Nephron progenitor cell (in vitro differentiated cells): ENCODE data around the gene WSCD2.

Experiments
- DNase-seq: peaks from one replicate; pipeline ENCODE4 v3.0.0; 2021
- H3K27ac Mint-ChIP-seq: 2 replicates; pipeline ENCODE4 v1.8.0; 2021; ENCODE audit warnings: mild to moderate bottlenecking, moderate library complexity, mixed read lengths
- H3K27me3 Mint-ChIP-seq: 2 replicates; pipeline ENCODE4 v1.8.0; 2021; ENCODE audit warnings: mild to moderate bottlenecking, low read depth, mixed read lengths; ENCODE audit not compliant: poor library complexity
- H3K36me3 Mint-ChIP-seq: 2 replicates; pipeline ENCODE4 v1.8.0; 2021; ENCODE audit warnings: low read depth, mixed read lengths
- H3K4me1 Mint-ChIP-seq: 2 replicates; pipeline ENCODE4 v1.8.0; 2021; ENCODE audit warnings: mixed read lengths
- H3K4me3 Mint-ChIP-seq: 2 replicates; pipeline ENCODE4 v1.8.0; 2021; ENCODE audit warnings: mild to moderate bottlenecking, moderate library complexity, mixed read lengths
- H3K9me3 Mint-ChIP-seq: 2 replicates; pipeline ENCODE4 v1.8.0; 2021; ENCODE audit warnings: mild to moderate bottlenecking, moderate library complexity, mixed read lengths
- TF ChIP-seq, protein P1 (sequence below): fragments of 200-600 bp; sonication (generic); IDR thresholded peaks from 2 replicates; pipeline ENCODE4 v1.5.0; 2021; ENCODE audit warnings: antibody characterized with exemption

WSCD2 gene

DNA sequence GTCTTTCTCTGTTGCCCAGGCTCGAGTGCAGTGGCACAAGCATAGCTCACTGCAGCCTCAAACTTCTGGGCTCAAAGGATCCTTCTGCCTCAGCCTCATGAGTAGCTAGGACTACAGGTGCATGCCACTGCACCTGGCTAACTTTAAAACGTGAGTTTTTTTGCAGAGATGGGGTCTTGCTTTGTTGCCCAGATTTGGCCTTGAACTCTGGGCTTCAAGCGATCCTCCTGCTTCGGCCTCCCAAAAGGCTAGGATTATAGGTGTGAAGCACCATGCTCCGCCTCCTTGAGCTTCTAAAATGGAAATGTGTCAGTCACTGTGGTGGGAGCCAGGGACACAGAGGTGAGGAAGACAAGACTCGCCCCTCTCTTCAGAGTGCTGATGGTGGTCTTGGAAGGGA lies 45.6 kb downstream of the WSCD2 start:
- TF ChIP-seq, protein P1, sequence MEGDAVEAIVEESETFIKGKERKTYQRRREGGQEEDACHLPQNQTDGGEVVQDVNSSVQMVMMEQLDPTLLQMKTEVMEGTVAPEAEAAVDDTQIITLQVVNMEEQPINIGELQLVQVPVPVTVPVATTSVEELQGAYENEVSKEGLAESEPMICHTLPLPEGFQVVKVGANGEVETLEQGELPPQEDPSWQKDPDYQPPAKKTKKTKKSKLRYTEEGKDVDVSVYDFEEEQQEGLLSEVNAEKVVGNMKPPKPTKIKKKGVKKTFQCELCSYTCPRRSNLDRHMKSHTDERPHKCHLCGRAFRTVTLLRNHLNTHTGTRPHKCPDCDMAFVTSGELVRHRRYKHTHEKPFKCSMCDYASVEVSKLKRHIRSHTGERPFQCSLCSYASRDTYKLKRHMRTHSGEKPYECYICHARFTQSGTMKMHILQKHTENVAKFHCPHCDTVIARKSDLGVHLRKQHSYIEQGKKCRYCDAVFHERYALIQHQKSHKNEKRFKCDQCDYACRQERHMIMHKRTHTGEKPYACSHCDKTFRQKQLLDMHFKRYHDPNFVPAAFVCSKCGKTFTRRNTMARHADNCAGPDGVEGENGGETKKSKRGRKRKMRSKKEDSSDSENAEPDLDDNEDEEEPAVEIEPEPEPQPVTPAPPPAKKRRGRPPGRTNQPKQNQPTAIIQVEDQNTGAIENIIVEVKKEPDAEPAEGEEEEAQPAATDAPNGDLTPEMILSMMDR: no peak
- no peaks in the 10 kb centered on the region for H3K4me1 Mint-ChIP-seq
- H3K27me3 Mint-ChIP-seq: peaks cover 17% of the 10 kb centered on the region
- peaks cover 4% of the 10 kb centered on the region for H3K9me3 Mint-ChIP-seq
- no peak overlapping the region for H3K27ac Mint-ChIP-seq
- no peak overlapping the region for H3K4me3 Mint-ChIP-seq
- no peaks in the 10 kb centered on the region for H3K36me3 Mint-ChIP-seq
- DNase-seq: no peak

DNA sequence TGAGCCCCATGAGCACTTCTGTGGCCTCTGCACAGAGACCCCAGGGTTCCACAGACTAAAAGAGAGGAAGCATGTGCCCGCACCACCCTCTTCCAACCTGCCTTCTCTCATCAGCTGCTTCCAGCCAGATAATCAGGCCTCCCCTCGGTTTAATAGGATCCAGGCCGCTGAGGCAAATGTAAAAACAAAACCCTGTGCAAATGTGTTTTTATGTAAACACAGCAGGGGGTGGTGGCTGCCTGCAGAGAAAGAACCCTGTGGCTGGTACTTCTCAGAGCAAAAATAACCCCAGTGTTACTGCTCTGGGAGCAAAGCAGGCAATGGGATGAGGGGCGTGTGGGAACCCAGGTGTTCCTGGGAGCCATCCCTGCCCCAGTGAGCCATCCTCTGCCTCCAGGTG lies 46.2 kb downstream of the WSCD2 start:
- peaks cover 4% of the 10 kb centered on the region for H3K9me3 Mint-ChIP-seq
- H3K36me3 Mint-ChIP-seq: no peaks in the 10 kb centered on the region
- no peak overlapping the region for H3K27ac Mint-ChIP-seq
- H3K4me3 Mint-ChIP-seq: no peak overlapping the region
- TF ChIP-seq, protein P1: no peak
- no peak for DNase-seq
- peaks cover 13% of the 10 kb centered on the region for H3K27me3 Mint-ChIP-seq
- H3K4me1 Mint-ChIP-seq: peaks cover 3% of the 10 kb centered on the region

- TF ChIP-seq, protein P1: no peak
- Mint-ChIP-seq H3K27ac (no peak overlapping the region), H3K36me3 (no peaks in the 10 kb centered on the region), H3K27me3 (peaks cover 12% of the 10 kb centered on the region), H3K4me1 (peaks cover 12% of the 10 kb centered on the region), H3K4me3 (no peak overlapping the region), H3K9me3 (peaks cover 4% of the 10 kb centered on the region)
- DNase-seq: no peak
Observed at GRCh38 chr12:108176292-108176691, 47.2 kb downstream of the WSCD2 start.

DNA sequence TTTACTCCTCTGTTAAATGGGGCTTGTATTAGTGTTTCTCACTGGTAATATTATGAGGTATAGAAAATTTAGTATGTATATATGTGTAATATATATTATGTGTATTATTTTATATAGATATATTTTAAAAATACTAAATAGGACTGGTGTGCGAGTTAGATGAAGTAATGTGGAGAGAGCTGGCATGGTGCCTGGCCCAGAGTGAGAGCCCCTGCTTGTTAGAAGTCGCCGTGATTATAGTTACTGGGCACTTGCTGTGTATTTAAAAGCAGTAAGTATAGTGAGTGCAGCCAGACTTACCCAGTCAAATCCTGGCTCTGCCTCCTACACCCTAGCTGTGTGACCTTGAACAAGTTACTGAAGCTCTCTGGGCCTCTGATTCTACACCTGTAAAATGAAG lies 48.0 kb downstream of the WSCD2 start:
- no peak overlapping the region for H3K4me3 Mint-ChIP-seq
- no peak overlapping the region for H3K27ac Mint-ChIP-seq
- no peak for DNase-seq
- H3K27me3 Mint-ChIP-seq: peaks cover 20% of the 10 kb centered on the region
- H3K36me3 Mint-ChIP-seq: no peaks in the 10 kb centered on the region
- peaks cover 4% of the 10 kb centered on the region for H3K9me3 Mint-ChIP-seq
- peaks cover 21% of the 10 kb centered on the region for H3K4me1 Mint-ChIP-seq
- TF ChIP-seq, protein P1: no peak

DNA sequence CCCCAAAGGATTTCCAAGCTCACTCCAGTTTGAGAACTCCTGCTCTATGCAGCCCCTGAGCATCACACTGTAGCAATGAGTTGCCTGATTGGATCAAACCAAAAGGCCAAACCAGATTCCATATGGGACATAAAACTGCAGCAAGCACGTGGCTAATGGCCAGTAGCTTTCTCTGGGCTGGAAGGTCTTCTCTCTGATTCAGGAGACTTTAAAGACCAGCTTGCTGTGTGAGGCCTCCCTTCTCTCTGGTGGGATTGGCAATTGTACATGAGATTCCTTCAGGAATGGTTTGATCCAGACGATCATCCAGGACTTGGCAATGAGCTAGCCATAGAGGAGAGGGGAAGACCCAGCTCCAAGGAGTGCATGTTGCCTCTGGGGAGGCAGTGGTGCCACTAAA lies 50.2 kb downstream of the WSCD2 start:
- no peak overlapping the region for H3K4me3 Mint-ChIP-seq
- H3K9me3 Mint-ChIP-seq: peaks cover 4% of the 10 kb centered on the region
- DNase-seq: no peak
- no peaks in the 10 kb centered on the region for H3K36me3 Mint-ChIP-seq
- TF ChIP-seq, protein P1: no peak
- H3K4me1 Mint-ChIP-seq: peaks cover 29% of the 10 kb centered on the region
- H3K27me3 Mint-ChIP-seq: peaks cover 23% of the 10 kb centered on the region
- H3K27ac Mint-ChIP-seq: no peak overlapping the region

- peaks cover 4% of the 10 kb centered on the region for H3K9me3 Mint-ChIP-seq
- H3K4me3 Mint-ChIP-seq: no peak overlapping the region
- peaks cover 32% of the 10 kb centered on the region for H3K4me1 Mint-ChIP-seq
- TF ChIP-seq, protein P1: no peak
- H3K27ac Mint-ChIP-seq: no peak overlapping the region
- DNase-seq: no peak
- peaks cover 20% of the 10 kb centered on the region for H3K27me3 Mint-ChIP-seq
- H3K36me3 Mint-ChIP-seq: no peaks in the 10 kb centered on the region
Observed at GRCh38 chr12:108180255-108181094, 51.4 kb downstream of the WSCD2 start.
